ENCODE data around the gene KRTAP10-7. TPM values are rescaled to one million over a fixed set of nuclear protein-coding genes. Genes with fewer than 3 reads are reported as not detected.
"Not testable (repeated sequence)": the region's sequence is repeated elsewhere in the genome, so short reads cannot be mapped to it uniquely, and the experiment has no call there.

KRTAP10-7 gene
- total and polyA plus RNA-seq, 2 of the 13 experiments (the other 11 are each of a cell fraction or from before 2014, with no cell fraction given): not detected

DNA sequence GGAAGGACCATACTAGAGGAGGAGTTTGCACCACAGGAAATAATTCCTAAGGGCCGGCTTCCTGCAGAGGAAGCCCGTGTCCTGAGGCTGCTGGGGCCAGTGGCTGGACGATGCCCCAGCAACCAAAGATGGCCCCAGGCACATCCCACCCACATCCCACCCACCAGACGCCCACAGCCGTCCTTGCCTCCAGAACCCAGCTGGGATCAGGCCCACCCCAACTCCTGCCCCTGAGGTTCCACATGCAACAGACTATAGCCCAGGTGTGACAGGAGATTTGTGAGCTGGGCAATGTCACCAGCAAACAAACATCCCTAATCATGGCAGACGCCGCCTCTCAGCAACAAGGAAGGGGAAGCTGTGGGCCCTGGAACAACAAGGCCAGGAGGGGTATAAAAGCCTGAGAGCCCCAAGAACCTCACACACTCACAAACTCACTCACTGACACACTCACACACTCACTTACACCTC lies 26.3 kb downstream of the KRTAP10-7 start, which contains the start of gene KRTAP10-9 (continued):
- TF ChIP-seq POGZ (CRISPR knock-in tag; IDR thresholded peaks at IDR 0.05) (no peak), POLR2A (IDR thresholded peaks at IDR 0.05; ENCODE audit: insufficient read depth in 1 of 2, low read depth in 2 of 2, low read length in 2 of 2) (no peak), SMARCE1 (IDR thresholded peaks at IDR 0.05; ENCODE audit: borderline replicate concordance) (no peak)

DNA sequence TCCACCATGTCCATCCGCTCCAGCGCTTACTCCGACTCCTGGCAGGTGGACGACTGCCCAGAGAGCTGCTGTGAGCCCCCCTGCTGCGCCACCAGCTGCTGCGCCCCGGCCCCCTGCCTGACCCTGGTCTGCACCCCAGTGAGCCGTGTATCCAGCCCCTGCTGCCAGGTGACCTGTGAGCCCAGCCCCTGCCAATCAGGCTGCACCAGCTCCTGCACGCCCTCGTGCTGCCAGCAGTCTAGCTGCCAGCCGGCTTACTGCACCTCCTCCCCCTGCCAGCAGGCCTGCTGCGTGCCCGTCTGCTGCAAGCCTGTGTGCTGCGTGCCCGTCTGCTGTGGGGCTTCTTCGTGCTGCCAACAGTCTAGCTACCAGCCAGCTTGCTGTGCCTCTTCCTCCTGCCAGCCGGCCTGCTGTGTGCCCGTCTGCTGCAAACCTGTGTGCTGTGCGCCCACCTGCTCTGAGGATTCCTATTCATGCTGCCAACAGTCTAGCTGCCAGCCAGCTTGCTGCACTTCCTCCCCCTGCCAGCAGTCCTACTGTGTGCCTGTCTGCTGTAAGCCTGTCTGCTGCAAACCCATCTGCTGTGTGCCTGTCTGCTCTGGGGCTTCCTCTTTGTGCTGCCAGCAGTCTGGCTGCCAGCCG lies 26.9 kb downstream of the KRTAP10-7 start:
- H3K79me2 ChIP-seq (ENCODE audit: insufficient read depth, low read length); intact Hi-C loops (cut with micrococcal nuclease; ENCODE audit: unreplicated experiment); ATAC-seq: not testable (repeated sequence)

DNA sequence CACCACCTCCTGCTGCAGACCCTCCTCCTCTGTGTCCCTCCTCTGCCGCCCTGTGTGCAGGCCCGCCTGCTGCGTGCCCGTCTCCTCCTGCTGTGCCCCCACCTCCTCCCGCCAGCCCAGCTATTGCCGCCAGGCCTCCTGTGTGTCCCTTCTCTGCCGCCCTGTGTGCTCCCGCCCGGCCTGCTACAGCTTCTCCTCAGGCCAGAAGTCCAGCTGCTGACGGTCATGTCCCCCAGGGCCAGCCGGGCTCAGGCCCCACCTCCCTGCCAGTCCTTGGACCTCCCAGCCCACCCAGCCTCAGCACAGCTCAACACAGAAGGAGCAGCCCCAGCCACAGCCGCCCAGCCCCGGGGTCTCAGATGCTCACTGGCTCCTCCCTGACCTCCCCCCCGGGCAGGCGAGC lies 27.4 kb downstream of the KRTAP10-7 start:
- H3K9ac ChIP-seq (ENCODE audit: insufficient read depth, low read depth, low read length); H3K4me1 ChIP-seq (ENCODE audit: insufficient read depth, low read length); H3K36me3 ChIP-seq (replicated peaks in 1 of 2; ENCODE audit: control insufficient read depth in 1 of 2, insufficient read depth in 2 of 2, low read length in 2 of 2); BruUV-seq (replicated peaks); H3K27me3 ChIP-seq (ENCODE audit: control insufficient read depth in 1 of 2, insufficient read depth in 2 of 2, low read length in 2 of 2); H3K79me2 ChIP-seq (ENCODE audit: insufficient read depth, low read length); H3K4me3 ChIP-seq (replicated peaks in 1 of 3; ENCODE audit: insufficient read depth in 1 of 3, low read depth in 2 of 3, low read length in 3 of 3); CTCF ChIA-PET (ENCODE audit: low intra/inter-chr PET ratio, low total read pairs); POLR2A ChIA-PET; H4K20me1 ChIP-seq (ENCODE audit: insufficient read depth, low read length); H3K27ac ChIP-seq (ENCODE audit: extremely low read length, insufficient read depth, low read length); H3K4me2 ChIP-seq (ENCODE audit: low read depth, low read length); DNase-seq (ENCODE audit: low spot score); H2AFZ ChIP-seq (ENCODE audit: low read length); FAIRE-seq; ATAC-seq; intact Hi-C loops (cut with micrococcal nuclease; ENCODE audit: unreplicated experiment); in situ Hi-C loops (cut with HindIII; ENCODE audit: extremely low pct_ligation_motif_present, low pct_unique_long_range_greater_than_20kb): not testable (repeated sequence)
- H3K9me3 ChIP-seq (ENCODE audit: low read length): peaks cover 32% of the 10 kb centered on the region
- 56% methylated on average over 11 of the region's 15 CpGs for WGBS (ENCODE audit: low lambda C conversion rate)

More for the DNA sequence above, 26.9 kb downstream of the KRTAP10-7 start:
- H2AFZ ChIP-seq (ENCODE audit: low read length); H3K4me2 ChIP-seq (ENCODE audit: low read depth, low read length); DNase-seq (ENCODE audit: low spot score); H3K4me3 ChIP-seq (replicated peaks in 1 of 3; ENCODE audit: insufficient read depth in 1 of 3, low read depth in 2 of 3, low read length in 3 of 3); in situ Hi-C loops (cut with HindIII; ENCODE audit: extremely low pct_ligation_motif_present, low pct_unique_long_range_greater_than_20kb); POLR2A ChIA-PET; H3K9ac ChIP-seq (ENCODE audit: insufficient read depth, low read depth, low read length); CTCF ChIA-PET (ENCODE audit: low intra/inter-chr PET ratio, low total read pairs); BruUV-seq (replicated peaks); FAIRE-seq; H3K27ac ChIP-seq (ENCODE audit: extremely low read length, insufficient read depth, low read length); H3K36me3 ChIP-seq (replicated peaks in 1 of 2; ENCODE audit: control insufficient read depth in 1 of 2, insufficient read depth in 2 of 2, low read length in 2 of 2); H4K20me1 ChIP-seq (ENCODE audit: insufficient read depth, low read length); H3K27me3 ChIP-seq (ENCODE audit: control insufficient read depth in 1 of 2, insufficient read depth in 2 of 2, low read length in 2 of 2); H3K4me1 ChIP-seq (ENCODE audit: insufficient read depth, low read length): not testable (repeated sequence)
- WGBS (ENCODE audit: low lambda C conversion rate): 73% methylated on average over 5 of the region's 20 CpGs
- peaks cover 29% of the 10 kb centered on the region for H3K9me3 ChIP-seq (ENCODE audit: low read length)

Measured in HepG2 (cell line).